Measurements from ENCODE around the gene PHF21B.

DNA sequence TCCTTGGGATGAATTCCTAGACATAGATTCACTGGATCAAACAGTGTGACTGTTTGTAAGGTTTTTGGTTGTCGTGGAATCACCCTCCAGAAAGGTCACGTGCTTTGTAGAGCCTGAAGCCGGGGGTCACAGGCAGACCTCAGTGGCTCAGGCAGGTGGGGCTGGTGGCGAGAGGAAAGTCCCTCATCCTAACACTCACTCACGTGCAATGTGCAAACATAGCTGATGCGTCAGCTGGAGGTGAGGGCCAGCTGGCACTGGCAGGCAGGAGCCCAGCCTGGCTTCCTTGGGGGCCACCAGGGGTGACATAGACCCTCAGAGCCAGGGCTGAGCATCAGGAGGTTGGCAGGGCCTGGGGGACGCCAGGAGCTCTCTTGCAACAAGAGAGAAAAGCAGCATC is 167.4 kb downstream of the PHF21B start:
- TF ChIP-seq EZH2 (IDR thresholded peaks at IDR 0.05) (no peak), POLR2AphosphoS5 (IDR thresholded peaks at IDR 0.05; ENCODE audit: borderline replicate concordance, low read depth, low read length) (no peak), FOXP2 (optimal IDR thresholded peaks at IDR 0.05; ENCODE audit: control extremely low read depth, extremely low read length, insufficient read depth) (no peak)
